DMS 273 (cell line): Measurements from ENCODE around the gene ARMC7.
A peak's percentile ranks its signal among the peaks of the same experiment; 100 is the strongest.
"Not testable (repeated sequence)": the region's sequence is repeated elsewhere in the genome, so short reads cannot be mapped to it uniquely, and the experiment has no call there.

ENCODE experiments used
- DNase-seq: peaks from one replicate; lab custom pipeline; 2025; ENCODE audit not compliant: unreplicated experiment; lab: John Stamatoyannopoulos, UW

The ARMC7 gene

DNA sequence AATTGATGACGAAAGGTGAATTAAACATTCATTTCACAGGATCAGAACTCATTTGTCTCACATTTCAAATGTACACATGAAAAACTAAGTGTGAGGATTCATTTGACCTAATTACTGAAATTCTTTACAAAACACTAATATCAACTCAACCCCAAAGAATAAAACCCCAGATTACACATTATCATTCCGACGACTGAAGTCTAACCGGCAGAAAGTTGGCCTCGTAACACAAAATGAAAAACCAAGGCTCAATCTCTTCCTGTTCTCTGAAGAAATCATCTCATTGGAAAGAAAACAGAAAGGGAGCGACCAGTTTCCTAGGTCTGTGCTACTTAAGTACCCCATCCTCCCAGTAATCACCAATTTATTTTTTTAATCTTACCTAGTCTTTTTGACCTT lies 42.8 kb downstream of the ARMC7 start:
- peak; percentile 57 for DNase-seq

DNA sequence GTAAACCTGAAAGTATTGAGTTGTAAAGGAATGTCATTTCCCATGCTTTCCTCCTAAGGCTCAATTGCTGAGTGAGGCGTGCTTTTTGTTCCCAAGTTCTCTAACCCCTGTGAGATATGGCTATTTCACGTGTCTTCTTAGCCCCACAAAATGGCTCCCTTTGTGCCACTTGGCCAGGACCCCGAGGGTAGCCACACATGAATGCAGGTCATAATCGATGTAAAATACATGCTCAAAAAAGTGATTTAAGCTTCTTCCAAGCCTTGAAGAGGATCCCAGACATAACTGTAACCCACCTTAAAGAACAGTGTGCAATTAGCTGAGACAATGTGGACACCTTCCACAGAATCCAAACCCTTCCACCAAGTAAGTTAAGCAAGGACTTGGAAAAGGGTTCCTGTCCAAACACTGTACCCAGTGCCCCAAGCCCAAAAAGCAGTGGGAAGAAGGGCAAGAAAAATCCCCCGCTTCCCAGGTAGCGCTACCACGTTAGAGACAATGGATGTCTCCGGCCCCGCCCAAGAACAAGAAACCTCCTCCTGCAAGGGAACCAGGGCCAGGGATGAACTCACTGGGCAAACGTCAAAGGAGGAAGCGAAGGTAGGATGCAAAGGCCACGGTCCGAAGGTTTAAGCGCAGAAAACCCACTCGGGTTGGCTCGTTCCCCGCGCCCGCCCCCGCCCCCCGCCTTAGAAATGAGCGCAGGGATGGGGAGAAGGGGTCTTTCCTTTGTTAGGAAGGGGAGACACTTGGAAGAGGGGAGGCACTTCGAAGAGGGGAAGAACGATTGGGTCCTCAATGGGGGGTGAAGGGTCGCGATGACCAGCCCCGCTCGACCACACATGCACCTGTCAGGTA lies 43.4 kb downstream of the ARMC7 start:
- peak; percentile 65 for DNase-seq

DNA sequence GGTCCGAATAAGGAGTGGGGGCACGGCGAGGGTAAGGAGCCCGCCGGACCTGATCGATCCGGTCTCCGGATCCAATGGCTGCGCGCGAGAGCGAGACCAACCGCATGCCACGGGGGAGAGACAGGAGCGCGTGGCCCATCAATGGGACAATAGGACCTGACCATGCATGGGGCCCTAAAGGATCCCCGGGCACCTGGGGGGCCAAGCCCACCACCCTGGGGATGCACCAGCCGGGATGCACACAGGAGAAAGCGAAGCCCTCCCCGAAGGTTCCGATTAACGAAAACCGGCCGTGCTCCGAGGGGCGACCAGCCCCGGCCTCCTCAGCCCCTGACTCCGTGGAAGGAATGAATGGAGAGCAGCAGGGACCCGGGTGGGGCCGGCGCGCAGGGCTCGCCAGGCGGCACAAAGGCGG lies 44.0 kb downstream of the ARMC7 start:
- peak; percentile 66 for DNase-seq

DNA sequence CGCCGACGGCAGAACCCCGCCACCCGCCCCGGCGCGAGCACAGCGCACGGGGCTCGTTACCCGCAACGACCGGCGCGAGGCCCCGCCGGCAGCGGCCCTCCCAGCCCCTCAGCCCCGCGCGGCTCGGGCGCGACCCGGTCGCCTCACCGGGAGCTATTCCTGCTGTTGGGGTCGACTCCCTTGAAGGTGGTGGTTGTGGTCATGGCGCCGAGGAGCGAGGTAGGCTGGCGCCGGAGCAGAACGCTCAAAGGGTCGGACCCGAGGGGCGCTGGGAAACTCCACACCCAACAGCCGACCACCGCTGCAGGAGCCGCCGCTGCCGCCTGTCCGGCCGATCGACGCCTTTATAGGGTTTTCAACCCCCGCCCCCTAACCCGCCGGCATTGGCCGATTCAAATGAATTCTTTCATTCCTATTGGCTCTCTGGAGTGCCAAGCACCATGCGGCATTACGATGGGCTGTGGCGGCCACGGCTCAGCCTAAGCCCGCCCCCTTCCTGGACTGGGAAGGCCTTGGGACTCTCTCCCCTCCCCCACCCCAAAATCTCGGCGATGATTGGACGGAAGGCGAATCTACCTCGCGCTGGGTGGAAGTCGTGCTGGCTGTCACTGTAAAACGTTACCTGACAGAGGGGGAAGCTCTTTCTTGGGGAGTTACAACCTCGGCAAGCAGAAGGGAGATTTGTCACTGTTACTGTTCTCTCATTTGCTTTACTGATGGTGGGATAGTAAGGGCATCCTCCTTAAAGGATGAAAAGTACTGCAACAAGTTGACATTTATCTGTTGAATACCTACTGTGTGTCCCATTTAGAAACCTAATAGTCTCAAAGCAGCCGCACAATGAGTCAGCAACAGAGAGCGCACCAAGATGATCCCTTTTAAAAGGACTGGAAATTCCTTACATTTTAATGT lies 44.7 kb downstream of the ARMC7 start, which contains the start of gene JPT1:
TSS of gene JPT1 (minus strand) at position 318 of the 912 bp plus-strand sequence. CDS start at position 203, 115 bp downstream.
- peak; percentile 99 for DNase-seq

DNA sequence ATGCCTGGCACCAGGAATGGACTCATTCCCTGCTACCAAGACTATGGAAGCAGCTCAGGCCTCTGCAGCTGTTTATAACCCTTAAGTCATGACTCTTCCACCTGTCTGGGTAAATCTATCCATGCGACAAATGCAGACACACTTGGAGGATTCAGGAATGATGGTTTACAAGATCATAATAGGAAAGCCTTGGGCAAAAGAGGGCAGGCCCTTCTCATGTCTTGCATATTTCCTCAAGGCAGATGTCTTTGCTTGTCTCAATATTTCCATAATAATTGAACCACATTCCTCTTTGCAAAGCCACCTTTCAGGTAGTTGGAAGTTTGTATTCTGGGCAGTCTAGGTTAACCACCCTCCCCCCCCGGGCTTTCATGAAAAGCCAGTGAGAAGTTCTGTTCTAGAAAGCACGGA lies 45.4 kb downstream of the ARMC7 start:
- no peak for DNase-seq

DNA sequence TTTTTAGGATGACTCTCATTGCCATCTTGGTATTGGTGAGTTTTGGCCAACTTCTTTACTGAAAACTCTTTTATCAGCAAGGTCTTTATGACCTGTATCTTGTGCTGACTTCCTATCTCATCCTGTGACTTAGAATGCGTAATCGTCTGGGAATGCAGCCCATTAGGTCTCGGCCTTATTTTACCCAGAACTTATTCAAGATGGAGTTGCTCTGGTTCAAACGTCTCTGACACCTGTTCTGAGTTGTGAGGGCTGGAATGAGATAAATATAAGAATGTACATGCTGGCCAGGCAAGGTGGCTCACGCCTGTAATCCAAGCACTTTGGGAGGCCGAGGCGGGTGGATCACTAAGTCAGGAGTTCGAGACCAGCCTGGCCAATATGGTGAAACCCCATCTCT lies 48.7 kb downstream of the ARMC7 start:
- not testable (repeated sequence) for DNase-seq

DNA sequence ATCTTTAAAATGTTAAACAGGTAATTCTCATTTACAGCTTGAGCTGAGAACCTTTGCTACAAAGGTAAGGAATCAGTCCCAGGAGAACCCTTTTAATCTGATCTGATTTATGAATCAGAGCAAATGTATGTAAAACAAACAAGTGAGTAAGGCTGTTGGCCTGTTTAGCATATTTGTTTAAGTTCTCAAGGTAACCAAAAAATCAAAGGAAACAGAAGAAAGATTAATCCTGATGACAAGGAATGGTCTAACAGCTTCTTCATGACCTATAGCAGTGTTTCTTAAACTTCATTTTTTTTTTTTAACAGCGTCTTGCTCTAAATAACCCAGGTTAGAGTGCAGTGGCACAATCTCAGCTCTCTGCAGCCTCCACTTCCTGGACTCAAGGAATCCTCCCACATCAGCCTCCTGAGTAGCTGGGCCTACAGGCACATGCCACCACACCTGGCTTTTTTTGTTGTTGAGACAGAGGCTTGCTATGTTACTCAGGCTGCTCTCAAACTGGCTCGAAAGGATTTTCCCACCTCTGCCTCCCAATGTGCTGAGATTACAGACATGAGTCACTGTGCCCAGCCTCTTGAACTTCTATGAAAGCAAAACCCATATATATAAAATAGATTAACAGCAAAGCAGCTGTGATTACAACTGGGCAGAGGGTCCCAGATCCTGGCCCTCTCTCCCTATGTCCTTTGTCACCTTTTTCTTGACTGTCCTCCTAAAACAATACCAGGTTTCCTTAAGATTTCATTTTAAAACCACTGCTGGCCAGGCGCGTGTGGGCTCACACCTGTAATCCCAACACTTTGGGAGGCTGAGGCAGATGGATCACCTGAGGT lies 49.6 kb downstream of the ARMC7 start:
- DNase-seq = no peak

DNA sequence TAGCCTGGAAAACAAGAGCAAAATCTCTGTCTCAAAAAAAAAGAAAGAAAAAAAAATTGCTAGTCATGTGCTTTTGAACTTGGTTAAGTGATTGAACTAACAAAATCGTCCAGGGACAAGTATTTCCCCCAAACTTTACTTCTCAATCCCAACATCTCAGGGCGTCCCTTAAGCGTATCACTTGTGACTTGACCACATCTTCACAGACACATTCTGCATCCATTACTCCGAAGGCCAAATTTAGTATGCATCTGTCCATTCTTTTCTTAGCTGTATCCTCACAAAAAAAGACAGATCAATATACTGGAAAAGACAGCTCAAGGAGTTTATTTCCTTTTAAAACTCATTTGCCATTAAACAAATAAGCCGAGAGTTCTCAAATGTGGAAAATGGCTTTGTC lies 50.4 kb downstream of the ARMC7 start:
- DNase-seq = no peak

DNA sequence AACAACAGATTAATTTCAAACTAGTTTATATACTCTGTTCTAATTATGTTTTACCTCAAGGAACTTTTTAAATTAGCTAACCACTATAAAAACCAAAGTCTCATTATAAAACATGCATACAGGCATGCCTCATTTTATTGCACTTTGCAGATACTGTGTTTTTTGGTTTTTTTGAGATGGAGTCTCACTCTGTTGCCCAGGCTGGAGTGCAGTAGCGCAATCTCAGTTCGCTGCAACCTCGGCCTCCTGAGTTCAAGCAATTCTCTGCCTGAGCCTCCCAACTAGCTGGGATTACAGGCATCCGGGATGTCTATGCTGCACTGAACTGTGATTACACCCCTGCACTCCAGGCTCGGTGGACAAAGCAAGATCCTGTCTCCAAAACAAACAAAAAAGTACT lies 53.3 kb downstream of the ARMC7 start:
- DNase-seq = no peak

DNA sequence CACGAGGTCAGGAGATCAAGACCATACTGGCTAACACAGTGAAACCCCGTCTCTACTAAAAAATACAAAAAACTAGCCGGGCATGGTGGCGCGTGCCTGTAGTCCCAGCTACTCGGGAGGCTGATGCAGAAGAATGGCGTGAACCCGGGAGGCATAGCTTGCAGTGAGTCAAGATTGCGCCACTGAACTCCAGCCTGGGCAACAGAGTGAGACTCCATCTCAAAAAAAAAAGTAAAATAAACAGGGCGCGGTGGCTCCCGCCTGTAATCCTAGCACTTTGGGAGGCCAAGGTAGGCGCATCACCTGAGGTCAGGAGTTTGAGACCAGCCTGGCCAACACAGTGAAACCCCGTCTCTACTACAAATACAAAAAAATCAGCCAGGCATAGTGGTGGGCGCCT lies 54.8 kb downstream of the ARMC7 start:
- not testable (repeated sequence) for DNase-seq

DNA sequence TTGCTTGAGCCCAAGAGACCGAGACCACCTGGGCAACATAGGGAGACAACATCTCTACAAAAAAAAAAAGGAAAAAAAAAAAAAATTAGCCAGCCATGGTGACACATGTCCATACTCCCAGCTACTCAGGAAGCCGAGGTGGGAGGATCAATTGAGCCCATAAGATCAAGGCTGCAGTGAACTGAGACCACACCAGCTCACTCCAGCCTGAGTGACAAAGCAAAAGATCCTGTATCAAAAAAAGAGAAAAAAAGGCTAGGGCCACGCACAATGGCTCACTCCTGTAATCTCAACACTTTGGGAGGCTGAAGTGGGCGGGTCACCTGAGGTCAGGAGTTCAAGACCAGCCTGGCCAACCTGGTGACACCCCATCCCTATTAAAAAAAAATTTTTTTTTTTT lies 59.2 kb downstream of the ARMC7 start:
- no peak for DNase-seq

DNA sequence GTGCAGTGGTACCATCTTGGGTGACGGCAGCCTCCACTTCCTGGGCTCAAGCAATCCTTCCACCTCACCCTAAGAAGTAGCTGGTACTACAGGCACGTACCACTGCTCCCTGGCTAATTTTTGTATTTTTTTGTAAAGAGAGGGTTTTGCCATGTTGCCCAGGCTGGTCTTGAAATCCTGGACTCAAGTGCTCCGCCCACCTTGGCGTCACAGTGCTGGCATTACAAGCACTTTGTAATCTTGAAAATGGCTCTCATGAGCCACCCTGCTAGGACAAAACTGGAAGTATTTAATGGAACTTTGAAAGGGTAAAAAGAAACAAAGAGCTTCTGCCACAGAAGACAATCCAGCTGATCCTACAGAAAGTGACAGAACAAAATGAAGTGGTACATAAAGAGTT lies 63.8 kb downstream of the ARMC7 start:
- no peak for DNase-seq

DNA sequence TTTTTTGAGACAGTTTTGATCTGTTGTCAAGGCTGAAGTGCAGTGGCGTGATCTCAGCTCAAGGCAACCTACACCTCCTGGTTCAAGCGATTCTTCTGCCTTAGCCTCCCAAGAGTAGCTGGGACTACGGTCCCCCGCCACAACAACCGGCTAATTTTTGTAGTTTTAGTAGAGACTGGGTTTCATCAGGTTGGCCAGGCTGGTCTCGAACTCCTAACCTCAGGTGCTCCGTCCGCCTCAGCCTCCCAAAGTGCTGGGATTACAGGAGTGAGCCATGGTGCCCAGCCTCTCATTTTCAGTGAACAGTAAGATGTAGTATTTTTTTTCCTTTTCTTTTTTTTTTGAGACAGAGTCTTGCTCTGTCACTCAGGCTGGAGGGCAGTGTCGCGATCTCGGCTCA lies 65.2 kb downstream of the ARMC7 start:
- DNase-seq = no peak

DNA sequence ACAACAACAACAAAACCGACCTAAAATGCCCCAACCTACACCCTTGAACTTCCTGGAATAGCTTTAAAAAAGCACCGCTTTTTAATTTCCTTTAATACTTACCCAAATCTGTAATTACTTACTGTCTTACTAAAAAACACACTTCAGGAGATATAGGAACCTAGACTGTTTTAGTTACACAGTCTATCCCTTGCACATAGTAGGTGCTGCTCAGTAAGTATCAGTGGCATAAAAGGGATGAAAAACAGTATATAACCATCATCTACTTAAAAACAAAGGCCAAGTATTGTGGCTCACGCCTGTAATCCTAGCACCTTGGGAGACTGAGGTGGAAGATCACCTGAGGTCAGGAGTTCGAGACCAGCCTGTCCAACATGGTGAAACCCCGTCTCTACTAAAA lies 66.9 kb downstream of the ARMC7 start:
- DNase-seq = no peak

DNA sequence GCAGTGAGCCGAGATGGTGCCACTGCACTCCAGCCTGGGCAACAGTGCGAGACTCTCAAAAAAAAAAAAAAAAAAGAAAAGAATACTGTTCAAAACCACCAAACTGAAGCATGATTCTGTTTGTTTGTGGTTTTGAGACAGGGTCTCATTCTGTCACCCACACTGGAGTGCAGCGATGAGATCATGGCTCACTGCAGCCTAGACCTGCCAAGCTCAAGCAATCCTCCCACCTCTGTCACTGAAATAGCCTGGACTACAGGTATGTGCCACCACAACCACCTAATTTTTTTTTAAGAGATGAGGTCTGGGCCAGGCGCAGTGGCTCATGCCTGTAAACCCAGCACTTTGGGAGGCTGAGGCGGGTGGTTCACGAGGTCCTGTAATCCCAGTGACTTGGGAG lies 68.7 kb downstream of the ARMC7 start:
- DNase-seq = no peak
